ENCODE results near the gene SKAP1.
"Not testable (repeated sequence)": the region's sequence is repeated elsewhere in the genome, so short reads cannot be mapped to it uniquely, and the experiment has no call there.

Gene SKAP1

GRCh38 chr17:48368352-48368908, 61.6 kb downstream of the SKAP1 start:
- DNase-seq (ENCODE audit: low spot score), result no peak

GRCh38 chr17:48363161-48363560, 66.9 kb downstream of the SKAP1 start:
- DNase-seq (ENCODE audit: low spot score), result no peak

- not testable (repeated sequence) for DNase-seq (ENCODE audit: low spot score)
These were observed 69.0 kb downstream of the SKAP1 start for GRCh38 chr17:48360861-48361633.

GRCh38 chr17:48357779-48358602, 72.0 kb downstream of the SKAP1 start:
- no peak for DNase-seq (ENCODE audit: low spot score)

GRCh38 chr17:48356866-48357265, 73.1 kb downstream of the SKAP1 start:
- DNase-seq (ENCODE audit: low spot score), result no peak

GRCh38 chr17:48352630-48353029, 77.4 kb downstream of the SKAP1 start:
- peak; percentile 31 for DNase-seq (ENCODE audit: low spot score)

GRCh38 chr17:48351911-48352332, 78.1 kb downstream of the SKAP1 start:
- DNase-seq (ENCODE audit: low spot score), result peak; percentile 51

GRCh38 chr17:48348352-48348751, 81.7 kb downstream of the SKAP1 start:
- no peak for DNase-seq (ENCODE audit: low spot score)

GRCh38 chr17:48347177-48347576, 82.8 kb downstream of the SKAP1 start:
- no peak for DNase-seq (ENCODE audit: low spot score)

- no peak for DNase-seq (ENCODE audit: low spot score)
These were observed 85.8 kb downstream of the SKAP1 start for GRCh38 chr17:48344251-48344650.

GRCh38 chr17:48340916-48341315, 89.1 kb downstream of the SKAP1 start:
- no peak for DNase-seq (ENCODE audit: low spot score)

GRCh38 chr17:48338720-48339119, 91.3 kb downstream of the SKAP1 start:
- DNase-seq (ENCODE audit: low spot score), result no peak

- not testable (repeated sequence) for DNase-seq (ENCODE audit: low spot score)
These were observed 92.1 kb downstream of the SKAP1 start for GRCh38 chr17:48337903-48338302.

- no peak for DNase-seq (ENCODE audit: low spot score)
These were observed 93.0 kb downstream of the SKAP1 start for GRCh38 chr17:48336986-48337385.

GRCh38 chr17:48335858-48336500, 94.0 kb downstream of the SKAP1 start:
- peak; percentile 81 for DNase-seq (ENCODE audit: low spot score)

GRCh38 chr17:48335146-48335784, 94.7 kb downstream of the SKAP1 start:
- no peak for DNase-seq (ENCODE audit: low spot score)

GRCh38 chr17:48333034-48333530, 96.9 kb downstream of the SKAP1 start:
- no peak for DNase-seq (ENCODE audit: low spot score)

GRCh38 chr17:48330887-48331286, 99.1 kb downstream of the SKAP1 start:
- no peak for DNase-seq (ENCODE audit: low spot score)

- DNase-seq (ENCODE audit: low spot score), result no peak
These were observed 99.6 kb downstream of the SKAP1 start for GRCh38 chr17:48330421-48330820.

GRCh38 chr17:48328457-48328856, 101.6 kb downstream of the SKAP1 start:
- no peak for DNase-seq (ENCODE audit: low spot score)

- DNase-seq (ENCODE audit: low spot score), result no peak
These were observed 103.7 kb downstream of the SKAP1 start for GRCh38 chr17:48326310-48326709.

- no peak for DNase-seq (ENCODE audit: low spot score)
These were observed 108.0 kb downstream of the SKAP1 start for GRCh38 chr17:48322060-48322459.

All from CD4-positive, alpha-beta T cell treated with Interleukin-2 at 100 ng/mL for 4 hours (primary cell).